Sigmoid colon (tissue), 7 donors: Measurements from ENCODE around the gene CAMTA1. TPM values are rescaled to one million over a fixed set of nuclear protein-coding genes. Genes with fewer than 3 reads are reported as not detected.

Source experiments
- DNase-seq: peaks from one replicate; pipeline ENCODE4 v3.0.0-alpha.2; 2019
- H3K27ac ChIP-seq, 4 donors: fragments of 200-600 bp; sonication (generic); one replicate each; pipeline ENCODE4 v1.5.1; 2016 to 2019; ENCODE audit warnings: mild to moderate bottlenecking in 1 of 4
- H3K27me3 ChIP-seq, 3 donors: fragments of 200-600 bp; sonication (generic); one replicate each; pipeline ENCODE4 v1.5.1; 2019; ENCODE audit warnings: mild to moderate bottlenecking in 1 of 3
- H3K36me3 ChIP-seq, 4 donors: fragments of 200-600 bp; sonication (generic); one replicate each; pipeline ENCODE4 v1.5.1; 2016 to 2019
- H3K4me1 ChIP-seq, 4 donors: fragments of 200-600 bp; sonication (generic); one replicate each; pipeline ENCODE4 v1.5.1; 2017 to 2019
- H3K4me3 ChIP-seq, 4 donors: fragments of 200-600 bp; sonication (generic); one replicate each; pipeline ENCODE4 v1.5.1; 2017 to 2019; ENCODE audit warnings: mild to moderate bottlenecking in 2 of 4, moderate library complexity in 1 of 4
- H3K9me3 ChIP-seq, 4 donors: fragments of 200-600 bp in 3 of 4; sonication (generic) in 3 of 4; one replicate each; pipeline versions ENCODE4 v1.5.1 to v1.6.1; 2013 to 2019
- EP300 ChIP-seq, 4 donors: sonication (generic); formaldehyde crosslinking; IDR thresholded peaks; one replicate each; pipeline ENCODE4 v1.6.1; 2017; ENCODE audit warnings: antibody characterized with exemption in 4 of 4
- POLR2A ChIP-seq, 2 donors: fragments of 450-650 bp; IDR thresholded peaks; one replicate each; pipeline ENCODE4 v1.6.1; 2016; ENCODE audit warnings: antibody characterized with exemption in 2 of 2, mild to moderate bottlenecking in 2 of 2, moderate library complexity in 2 of 2
- POLR2AphosphoS5 ChIP-seq, 4 donors: sonication (generic); formaldehyde crosslinking; IDR thresholded peaks; one replicate each; pipeline ENCODE4 v1.6.1; 2017; ENCODE audit warnings: antibody characterized with exemption in 4 of 4
- WGBS, 2 donors: extraction: QIAGEN DNeasy Blood & Tissue Kit; methylation state at CpG; one replicate each; pipeline ENCODE4 v1.1.7; 2013; 5-methylcytosine and 5-hydroxymethylcytosine counted together
- intact Hi-C: fragments of 100-400 bp; cut with DNase I; formaldehyde crosslinking; loops from one replicate; pipeline ENCODE4 v1.15.1; 2023
- polyA plus RNA-seq, 3 donors: library from polyadenylated mRNA; stranded (reverse); fragments of 200-250 nt; gene quantifications; one replicate each; pipeline ENCODE4 v1.2.3, GENCODE V29; 2013
- total RNA-seq, 4 donors: library from RNA; depleted of rRNA; stranded (reverse); fragments of >200 nt; gene quantifications; one replicate each; pipeline ENCODE4 v1.1.0, GENCODE V29; 2016
- TF ChIP-seq, protein P1 (sequence below), 4 experiments: fragments of 450-650 bp in 3 of 4; fragments of 200-600 bp in 1 of 4; IDR thresholded peaks; one replicate each; pipeline ENCODE4 v1.5.1; 2016 to 2019; ENCODE audit warnings: antibody characterized with exemption in 4 of 4, mild to moderate bottlenecking in 3 of 4, moderate library complexity in 2 of 4
- donor health status: healthy with polysubstance abuse.
- donor health status: Bipolar disorder and iron deficiency.
- donor health status: healthy.

Gene CAMTA1
- total and polyA plus RNA-seq, 7 donors: 97.9 to 196 (median 177) TPM

DNA sequence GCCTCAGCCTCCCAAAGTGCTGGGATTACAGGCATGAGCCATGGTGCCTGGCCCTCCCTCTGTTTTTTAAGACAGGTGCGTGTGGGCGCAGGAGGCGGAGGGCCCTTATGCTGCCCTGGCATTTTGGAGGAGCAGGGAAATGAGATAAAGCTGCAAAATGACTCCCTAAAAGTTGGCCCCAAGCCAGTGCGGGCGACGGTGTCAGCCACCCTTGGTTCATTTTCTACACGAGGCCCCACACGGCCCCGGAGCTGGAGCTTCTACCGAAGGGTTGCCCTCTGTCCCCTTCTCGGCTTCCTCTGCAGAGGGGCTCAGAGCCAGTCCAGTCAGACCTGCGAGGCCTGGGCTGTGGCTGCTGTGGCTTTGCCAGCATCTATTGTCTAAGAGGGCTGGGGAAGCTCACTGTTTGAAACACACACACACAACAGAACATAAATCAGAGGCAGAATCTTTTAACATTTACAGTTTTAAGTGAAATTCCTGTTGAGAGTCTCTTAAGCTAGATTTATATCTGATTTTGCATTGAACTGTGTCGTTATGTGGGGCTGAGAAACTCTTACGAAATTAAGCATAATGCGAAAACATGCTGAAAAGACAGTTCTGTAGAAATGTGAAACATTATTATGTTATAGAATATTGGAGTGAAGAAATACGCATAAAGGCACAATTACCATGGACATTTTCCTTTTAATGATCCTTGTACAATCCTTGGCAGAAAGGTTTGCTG lies 255.9 kb downstream of the CAMTA1 start:
- no peak for TF ChIP-seq EP300 (IDR thresholded peaks at IDR 0.05)
- TF ChIP-seq, protein P1, sequence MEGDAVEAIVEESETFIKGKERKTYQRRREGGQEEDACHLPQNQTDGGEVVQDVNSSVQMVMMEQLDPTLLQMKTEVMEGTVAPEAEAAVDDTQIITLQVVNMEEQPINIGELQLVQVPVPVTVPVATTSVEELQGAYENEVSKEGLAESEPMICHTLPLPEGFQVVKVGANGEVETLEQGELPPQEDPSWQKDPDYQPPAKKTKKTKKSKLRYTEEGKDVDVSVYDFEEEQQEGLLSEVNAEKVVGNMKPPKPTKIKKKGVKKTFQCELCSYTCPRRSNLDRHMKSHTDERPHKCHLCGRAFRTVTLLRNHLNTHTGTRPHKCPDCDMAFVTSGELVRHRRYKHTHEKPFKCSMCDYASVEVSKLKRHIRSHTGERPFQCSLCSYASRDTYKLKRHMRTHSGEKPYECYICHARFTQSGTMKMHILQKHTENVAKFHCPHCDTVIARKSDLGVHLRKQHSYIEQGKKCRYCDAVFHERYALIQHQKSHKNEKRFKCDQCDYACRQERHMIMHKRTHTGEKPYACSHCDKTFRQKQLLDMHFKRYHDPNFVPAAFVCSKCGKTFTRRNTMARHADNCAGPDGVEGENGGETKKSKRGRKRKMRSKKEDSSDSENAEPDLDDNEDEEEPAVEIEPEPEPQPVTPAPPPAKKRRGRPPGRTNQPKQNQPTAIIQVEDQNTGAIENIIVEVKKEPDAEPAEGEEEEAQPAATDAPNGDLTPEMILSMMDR (IDR thresholded peaks at IDR 0.05): no peak
- TF ChIP-seq POLR2AphosphoS5 (IDR thresholded peaks at IDR 0.05): no peak
- no peak for TF ChIP-seq POLR2A (IDR thresholded peaks at IDR 0.05)
- no peak for DNase-seq
- intact Hi-C loops: no loop called here
- no peaks in the 10 kb centered on the region for H3K9me3 ChIP-seq
- 80 to 81% methylated on average over 16 of the region's 16 CpGs for WGBS, 2 donors
- H3K4me3 ChIP-seq: no peak overlapping the region
- H3K27me3 ChIP-seq: peaks cover 0 to 37% (median 4%) of the 10 kb centered on the region in 3 donors
- no peaks in the 10 kb centered on the region for H3K36me3 ChIP-seq
- no peak overlapping the region for H3K27ac ChIP-seq
- no peaks in the 10 kb centered on the region for H3K4me1 ChIP-seq

DNA sequence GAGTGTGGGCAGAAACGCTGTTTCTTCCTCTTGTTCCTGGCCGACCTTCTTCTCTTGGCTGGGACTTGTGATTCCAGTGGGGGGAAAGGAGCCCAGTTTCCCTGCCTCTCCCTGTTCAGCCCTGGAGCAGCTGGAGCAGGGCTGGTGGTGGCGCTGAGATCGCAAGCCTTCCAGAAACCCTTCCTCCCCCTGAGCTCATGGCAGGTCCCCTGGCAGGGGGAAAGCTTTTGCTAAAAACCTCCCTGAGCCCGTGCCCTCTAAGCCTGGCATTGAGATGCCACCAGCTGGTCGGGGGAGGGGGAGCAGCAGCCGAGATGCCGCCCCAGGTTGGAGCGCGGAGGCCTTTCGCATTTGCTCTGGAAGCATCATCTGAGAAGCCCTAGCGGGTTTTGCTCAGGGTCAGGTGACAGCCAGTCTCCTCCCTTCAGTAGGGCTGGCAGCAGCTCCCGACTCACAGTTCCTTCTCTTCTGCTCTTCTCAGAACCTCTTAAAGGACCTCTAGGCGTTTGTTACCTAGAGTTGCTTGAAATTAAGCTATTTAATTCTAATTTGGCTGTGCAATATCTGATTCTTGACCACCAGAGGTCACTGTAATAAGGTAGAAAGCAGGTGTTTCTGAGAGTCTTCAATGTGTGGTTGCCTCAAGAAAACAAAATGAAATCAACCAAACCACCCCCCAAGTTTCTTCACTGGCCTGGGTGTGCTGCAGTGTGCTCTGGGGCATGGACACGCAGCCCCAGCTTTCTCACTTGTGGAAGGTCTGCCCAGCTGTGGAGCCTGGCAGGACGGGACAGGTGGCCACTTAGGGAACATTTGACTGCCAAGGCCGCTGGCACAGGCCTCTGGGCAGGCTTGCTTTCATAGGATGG lies 257.3 kb downstream of the CAMTA1 start:
- no peak overlapping the region for H3K4me3 ChIP-seq
- intact Hi-C loops: loop anchor here (1.0 kb wide), 1 partner anchor 605 kb away; no protein-coding TSS in a partner anchor

DNA sequence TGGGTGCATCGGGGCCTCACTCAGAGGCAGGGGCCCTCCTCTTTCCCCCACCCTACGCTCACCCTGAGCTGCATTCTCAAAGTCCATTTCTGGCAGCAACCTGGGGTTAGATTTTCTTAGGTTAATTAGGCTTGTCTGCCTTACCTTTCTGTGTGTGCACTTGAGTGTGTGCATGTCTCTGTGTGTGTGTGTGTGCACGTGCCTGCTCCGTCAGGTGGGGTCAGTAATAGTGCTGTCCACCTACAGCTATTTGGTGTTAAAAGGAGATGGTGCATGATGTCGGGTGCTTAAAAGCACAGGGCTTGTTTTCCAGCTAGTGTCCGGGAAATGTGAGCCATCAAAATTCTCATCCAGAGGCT lies 257.9 kb downstream of the CAMTA1 start:
- no peak for TF ChIP-seq POLR2AphosphoS5 (IDR thresholded peaks at IDR 0.05)
- no peak for TF ChIP-seq EP300 (IDR thresholded peaks at IDR 0.05)
- no peak for TF ChIP-seq POLR2A (IDR thresholded peaks at IDR 0.05)
- TF ChIP-seq, protein P1 (IDR thresholded peaks at IDR 0.05): no peak

More for the DNA sequence above, 257.3 kb downstream of the CAMTA1 start:
- peaks cover 0 to 4% (median 0%) of the 10 kb centered on the region in 4 donors for H3K9me3 ChIP-seq
- H3K27me3 ChIP-seq: peaks cover 0 to 37% (median 4%) of the 10 kb centered on the region in 3 donors
- no peak overlapping the region for H3K27ac ChIP-seq
- no peaks in the 10 kb centered on the region for H3K4me1 ChIP-seq
- DNase-seq: no peak
- TF ChIP-seq EP300 (IDR thresholded peaks at IDR 0.05): no peak
- TF ChIP-seq, protein P1 (IDR thresholded peaks at IDR 0.05): peak in 3 of 4 experiments; percentile 23 to 48 (median 45)
- H3K36me3 ChIP-seq: no peaks in the 10 kb centered on the region
- WGBS, 2 donors: 61 to 66% methylated on average over 17 of the region's 17 CpGs

DNA sequence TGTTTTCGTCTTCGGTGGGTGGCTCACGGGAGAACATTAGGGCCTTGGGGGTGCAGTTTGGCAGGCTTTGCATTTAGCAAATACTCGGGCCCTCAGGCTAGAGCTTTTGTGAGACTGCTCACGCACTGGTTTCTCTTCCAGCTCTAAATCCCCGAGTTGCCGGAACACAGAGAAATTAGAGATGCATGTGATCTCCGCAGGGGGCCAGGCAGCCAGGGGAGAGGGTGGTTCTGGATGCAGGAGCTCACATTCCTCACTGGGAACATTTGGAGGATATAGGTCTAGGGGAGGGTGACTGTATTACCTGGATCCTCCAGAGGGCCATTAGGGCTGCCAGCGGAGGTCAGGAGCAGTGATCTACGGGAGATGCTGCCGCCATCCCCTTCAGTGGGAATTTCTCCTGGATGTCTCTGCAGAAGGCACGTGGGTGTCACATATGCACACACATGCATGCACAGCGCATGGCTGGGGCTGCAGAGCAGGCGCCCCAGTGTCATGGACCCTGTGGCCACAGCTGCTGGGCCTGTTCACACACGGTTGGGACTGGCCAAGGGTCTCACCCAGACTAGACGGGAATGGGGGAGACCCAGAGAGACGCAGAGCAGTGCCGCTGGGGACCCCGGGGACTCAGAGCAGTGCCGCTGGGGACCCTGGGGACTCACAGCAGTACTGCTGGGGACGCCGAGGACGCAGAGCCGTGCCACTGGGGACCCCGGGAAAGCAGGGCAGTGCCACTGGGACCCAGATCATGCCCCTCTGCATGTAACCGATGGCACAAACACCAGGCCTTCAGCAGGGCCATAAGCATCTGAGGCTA lies 258.7 kb downstream of the CAMTA1 start:
- peaks cover 0 to 46% (median 4%) of the 10 kb centered on the region in 3 donors for H3K27me3 ChIP-seq
- TF ChIP-seq POLR2A (IDR thresholded peaks at IDR 0.05): no peak
- H3K36me3 ChIP-seq: no peaks in the 10 kb centered on the region
- no peaks in the 10 kb centered on the region for H3K4me1 ChIP-seq
- 88% methylated on average over 26 of the region's 26 CpGs for WGBS, 2 donors
- H3K27ac ChIP-seq: no peak overlapping the region
- H3K4me3 ChIP-seq: no peak overlapping the region
- peaks cover 0 to 4% (median 0%) of the 10 kb centered on the region in 4 donors for H3K9me3 ChIP-seq
- no peak for DNase-seq
- intact Hi-C loops: no loop called here

More for the DNA sequence above, 257.9 kb downstream of the CAMTA1 start:
- DNase-seq: no peak
- intact Hi-C loops: no loop called here
- H3K4me3 ChIP-seq: no peak overlapping the region
- H3K27ac ChIP-seq: no peak overlapping the region
- H3K9me3 ChIP-seq: peaks cover 0 to 4% (median 0%) of the 10 kb centered on the region in 4 donors
- 61 to 80% methylated on average over 6 of the region's 6 CpGs for WGBS, 2 donors
- H3K36me3 ChIP-seq: no peaks in the 10 kb centered on the region
- peaks cover 0 to 41% (median 4%) of the 10 kb centered on the region in 3 donors for H3K27me3 ChIP-seq
- H3K4me1 ChIP-seq: no peaks in the 10 kb centered on the region
